Bronchial epithelial cell (primary cell): ENCODE data around the gene SDHB. TPM values are rescaled to one million over a fixed set of nuclear protein-coding genes. Genes with fewer than 3 reads are reported as not detected.

Source experiments
- DNase-seq: peaks from one replicate; pipeline ENCODE4 v3.0.0-alpha.2; 2010; ENCODE audit warnings: low read depth
- FAIRE-seq: peaks from 2 replicates; lab custom pipeline; 2011; peaks lifted over from hg19 to GRCh38; lab: Jason Lieb, UNC
- H3K27me3 ChIP-seq: 2 replicates; pipeline ENCODE4 v1.5.1; 2011; ENCODE audit warnings: low read length; ENCODE audit not compliant: control insufficient read depth, insufficient read depth
- H3K36me3 ChIP-seq: 2 replicates; pipeline ENCODE4 v1.5.1; 2011; ENCODE audit warnings: low read length; ENCODE audit not compliant: control insufficient read depth, insufficient read depth
- H3K4me3 ChIP-seq: 2 replicates; pipeline ENCODE4 v1.5.1; 2011; ENCODE audit warnings: mild to moderate bottlenecking, low read depth, low read length, control low read depth
- total RNA-seq: library from RNA; depleted of rRNA; stranded (reverse); fragments of >200 nt; gene quantifications from 2 replicates; pipeline ENCODE4 v1.2.1, GENCODE V29; 2014
- TF ChIP-seq, protein P1 (sequence below): IDR thresholded peaks from 2 replicates; pipeline ENCODE4 v1.5.1; 2011; ENCODE audit warnings: mild to moderate bottlenecking, moderate library complexity, low read length, control low read depth, inconsistent platforms; ENCODE audit not compliant: insufficient read depth, severe bottlenecking

Gene SDHB
- total RNA-seq, 1 donor from 2014 or later = 185 TPM

DNA sequence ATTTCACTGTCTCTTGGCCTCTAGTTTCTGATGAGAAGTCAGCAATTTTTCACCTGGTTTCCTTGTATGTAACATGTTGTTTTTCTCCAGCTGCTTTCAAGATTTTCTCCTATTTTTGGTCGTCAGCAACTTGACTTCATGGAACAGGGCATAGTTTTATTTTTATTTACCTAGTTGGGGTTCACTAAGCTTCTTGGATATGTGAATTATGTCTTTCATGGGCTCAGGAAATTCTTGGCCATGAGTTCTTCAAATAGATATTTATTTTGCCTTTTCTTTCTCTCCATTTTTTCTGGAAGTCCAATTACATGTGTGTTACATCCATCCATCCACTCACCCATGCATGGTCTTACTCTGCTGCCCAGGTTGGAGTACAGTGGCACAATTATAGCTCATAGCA lies 13.7 kb downstream of the SDHB start:
- H3K27me3 ChIP-seq = no peaks in the 10 kb centered on the region
- no peak for FAIRE-seq
- peaks cover 12% of the 10 kb centered on the region for H3K36me3 ChIP-seq
- no peak for DNase-seq
- H3K4me3 ChIP-seq = no peak overlapping the region
- TF ChIP-seq, protein P1, sequence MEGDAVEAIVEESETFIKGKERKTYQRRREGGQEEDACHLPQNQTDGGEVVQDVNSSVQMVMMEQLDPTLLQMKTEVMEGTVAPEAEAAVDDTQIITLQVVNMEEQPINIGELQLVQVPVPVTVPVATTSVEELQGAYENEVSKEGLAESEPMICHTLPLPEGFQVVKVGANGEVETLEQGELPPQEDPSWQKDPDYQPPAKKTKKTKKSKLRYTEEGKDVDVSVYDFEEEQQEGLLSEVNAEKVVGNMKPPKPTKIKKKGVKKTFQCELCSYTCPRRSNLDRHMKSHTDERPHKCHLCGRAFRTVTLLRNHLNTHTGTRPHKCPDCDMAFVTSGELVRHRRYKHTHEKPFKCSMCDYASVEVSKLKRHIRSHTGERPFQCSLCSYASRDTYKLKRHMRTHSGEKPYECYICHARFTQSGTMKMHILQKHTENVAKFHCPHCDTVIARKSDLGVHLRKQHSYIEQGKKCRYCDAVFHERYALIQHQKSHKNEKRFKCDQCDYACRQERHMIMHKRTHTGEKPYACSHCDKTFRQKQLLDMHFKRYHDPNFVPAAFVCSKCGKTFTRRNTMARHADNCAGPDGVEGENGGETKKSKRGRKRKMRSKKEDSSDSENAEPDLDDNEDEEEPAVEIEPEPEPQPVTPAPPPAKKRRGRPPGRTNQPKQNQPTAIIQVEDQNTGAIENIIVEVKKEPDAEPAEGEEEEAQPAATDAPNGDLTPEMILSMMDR = no peak

DNA sequence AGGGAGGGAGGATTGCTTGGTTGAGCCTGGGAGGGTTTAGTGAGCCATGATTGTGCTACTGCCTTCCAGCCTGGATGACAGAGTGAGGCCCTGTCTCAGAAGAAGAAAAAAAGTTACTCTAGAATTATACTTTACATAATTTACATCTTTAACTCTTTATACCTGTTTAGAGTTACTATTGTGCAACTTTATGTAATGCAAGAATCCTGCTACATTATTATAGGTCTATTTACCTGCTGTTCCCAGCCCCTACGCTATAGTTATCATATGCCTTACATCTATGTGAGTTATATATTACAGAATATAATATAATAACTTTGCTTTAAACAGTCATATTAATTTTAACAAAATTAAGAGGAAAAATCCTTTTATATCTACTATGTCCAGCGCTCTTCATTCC lies 14.3 kb downstream of the SDHB start:
- Histone ChIP-seq H3K36me3 (peaks cover 12% of the 10 kb centered on the region), H3K4me3 (no peak overlapping the region), H3K27me3 (no peaks in the 10 kb centered on the region)
- TF ChIP-seq, protein P1 = no peak
- FAIRE-seq (no peak), DNase-seq (no peak)

DNA sequence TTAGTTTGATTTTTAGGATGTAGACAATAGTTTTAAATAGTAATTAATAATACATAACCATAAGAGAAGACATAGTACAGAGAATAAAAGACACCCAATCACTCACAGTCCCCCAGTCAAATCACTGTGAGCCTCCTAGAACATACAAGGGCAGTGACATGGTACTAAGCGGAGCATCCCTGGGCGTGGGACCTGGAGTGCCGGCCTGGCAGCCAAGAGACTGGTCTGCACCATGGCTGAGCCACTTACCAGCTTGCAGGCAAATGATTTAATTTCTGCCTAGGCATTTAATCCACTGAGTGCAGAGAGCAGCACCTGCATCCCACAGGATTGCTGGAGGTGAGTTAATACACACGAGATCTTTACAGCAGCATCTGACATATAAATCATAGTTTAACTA lies 20.4 kb downstream of the SDHB start:
- Histone ChIP-seq H3K36me3 (peaks cover 14% of the 10 kb centered on the region), H3K27me3 (no peaks in the 10 kb centered on the region), H3K4me3 (no peak overlapping the region)
- no peak for DNase-seq
- FAIRE-seq = no peak
- TF ChIP-seq, protein P1 = no peak

DNA sequence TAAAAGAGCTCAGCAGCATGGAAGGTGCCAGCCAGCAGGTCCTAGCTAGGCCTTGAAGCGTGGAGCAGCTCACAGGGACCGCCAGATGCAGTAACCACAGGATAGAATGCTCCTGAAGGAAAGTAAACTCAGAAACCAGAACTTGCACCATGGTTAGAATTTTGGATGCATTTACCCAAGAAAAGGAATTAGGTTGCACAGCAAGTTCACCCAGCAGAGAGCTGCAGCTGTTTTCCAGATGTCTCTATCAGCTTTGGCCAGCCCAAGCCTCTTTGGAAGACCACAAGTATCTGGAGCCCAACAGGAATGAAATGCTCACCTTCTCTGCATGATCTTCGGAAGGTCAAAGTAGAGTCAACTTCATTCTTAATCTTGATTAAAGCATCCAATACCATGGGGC lies 21.1 kb downstream of the SDHB start:
- TF ChIP-seq, protein P1 = no peak
- no peak for DNase-seq
- Histone ChIP-seq H3K4me3 (no peak overlapping the region), H3K27me3 (no peaks in the 10 kb centered on the region), H3K36me3 (peaks cover 14% of the 10 kb centered on the region)
- FAIRE-seq = no peak

DNA sequence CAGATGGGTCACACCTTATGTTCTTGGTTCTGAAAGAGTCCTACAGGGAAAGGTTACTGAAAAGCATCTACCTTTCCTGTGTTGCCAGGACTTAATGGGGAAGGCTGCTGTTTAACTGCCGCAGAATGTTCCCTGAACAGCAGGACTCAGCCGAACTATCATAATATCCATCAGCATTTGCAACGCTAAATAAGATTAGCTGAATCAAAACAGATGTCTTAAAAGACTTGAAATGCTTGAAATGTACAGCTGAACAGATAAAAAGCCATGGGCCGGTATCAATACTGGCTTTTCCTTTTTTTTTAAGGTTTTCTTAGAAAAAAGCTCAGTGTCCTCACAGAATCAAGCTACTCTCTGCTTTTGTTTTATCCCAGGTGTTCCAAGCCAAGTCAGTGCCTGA lies 22.4 kb downstream of the SDHB start:
- H3K4me3 ChIP-seq = no peak overlapping the region
- FAIRE-seq (no peak), DNase-seq (no peak)
- TF ChIP-seq, protein P1 = no peak
- H3K36me3 ChIP-seq = peaks cover 12% of the 10 kb centered on the region
- no peaks in the 10 kb centered on the region for H3K27me3 ChIP-seq

DNA sequence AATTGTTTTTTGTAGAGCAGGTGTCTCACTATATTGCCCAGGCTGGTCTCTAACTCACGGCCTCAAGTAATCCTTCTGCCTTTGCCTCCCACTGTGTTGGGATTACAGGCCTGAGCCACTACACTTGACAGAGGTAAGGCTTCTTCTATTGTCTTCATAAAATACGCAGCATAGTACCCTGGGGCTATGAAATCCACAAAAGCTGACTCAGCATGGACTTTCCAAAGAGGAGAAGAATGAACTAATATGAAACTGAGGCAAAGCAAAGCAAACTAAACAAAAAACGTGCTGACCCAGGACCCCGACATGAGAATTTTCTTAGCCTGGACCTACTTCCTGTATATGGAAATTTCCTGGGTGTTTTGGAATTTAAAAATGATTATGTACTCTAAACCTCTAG lies 23.6 kb downstream of the SDHB start:
- TF ChIP-seq, protein P1 = no peak
- DNase-seq (no peak), FAIRE-seq (no peak)
- H3K36me3 ChIP-seq = peaks cover 15% of the 10 kb centered on the region
- no peaks in the 10 kb centered on the region for H3K27me3 ChIP-seq
- no peak overlapping the region for H3K4me3 ChIP-seq
